ENCODE measurements around the gene GIPC3.
"Not testable (repeated sequence)": the region's sequence is repeated elsewhere in the genome, so short reads cannot be mapped to it uniquely, and the experiment has no call there.

The GIPC3 gene

GRCh38 chr19:3576696-3577443 lies 8.4 kb upstream of the GIPC3 start:
- DNase-seq: peak; percentile 82

- DNase-seq: no peak
These were observed 7.4 kb upstream of the GIPC3 start for GRCh38 chr19:3577723-3578344.

- no peak for DNase-seq
These were observed 6.9 kb upstream of the GIPC3 start for GRCh38 chr19:3578390-3578789.

GRCh38 chr19:3580156-3580934 lies 4.9 kb upstream of the GIPC3 start:
- DNase-seq: no peak

GRCh38 chr19:3581792-3582191 lies 3.5 kb upstream of the GIPC3 start:
- DNase-seq: not testable (repeated sequence)

- not testable (repeated sequence) for DNase-seq
These were observed 1.1 kb upstream of the GIPC3 start for GRCh38 chr19:3584036-3584802.

- DNase-seq: no peak
These were observed 899 bp downstream of the GIPC3 start for GRCh38 chr19:3586127-3586626.

DNA sequence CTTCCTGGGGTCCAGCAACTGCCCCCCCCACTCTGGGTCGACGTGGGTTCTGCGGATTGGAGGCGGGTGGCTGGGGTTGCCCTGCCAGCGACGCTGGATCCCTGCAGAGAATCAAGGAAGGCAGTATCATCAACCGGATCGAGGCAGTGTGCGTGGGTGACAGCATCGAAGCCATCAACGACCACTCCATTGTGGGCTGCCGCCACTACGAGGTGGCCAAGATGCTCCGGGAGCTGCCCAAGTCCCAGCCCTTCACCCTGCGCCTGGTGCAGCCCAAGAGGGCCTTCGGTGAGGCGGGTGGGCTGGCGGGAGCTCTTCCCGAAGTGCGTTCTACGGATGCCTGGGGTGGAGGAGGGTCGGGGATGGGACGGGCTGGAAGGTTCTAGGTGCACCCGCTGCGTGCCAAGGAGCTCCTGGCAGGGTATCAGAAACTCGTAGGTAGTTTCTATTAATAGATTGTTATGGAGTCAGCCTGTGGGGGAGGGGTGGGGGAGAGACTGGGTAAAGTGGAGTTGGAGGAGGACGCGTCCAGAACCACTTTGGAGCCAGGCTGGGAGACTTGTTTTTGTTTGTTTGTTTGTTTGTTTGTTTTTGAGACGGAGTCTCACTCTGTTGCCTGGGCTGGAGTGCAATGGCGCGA lies 1.5 kb downstream of the GIPC3 start:
- DNase-seq: no peak

DNA sequence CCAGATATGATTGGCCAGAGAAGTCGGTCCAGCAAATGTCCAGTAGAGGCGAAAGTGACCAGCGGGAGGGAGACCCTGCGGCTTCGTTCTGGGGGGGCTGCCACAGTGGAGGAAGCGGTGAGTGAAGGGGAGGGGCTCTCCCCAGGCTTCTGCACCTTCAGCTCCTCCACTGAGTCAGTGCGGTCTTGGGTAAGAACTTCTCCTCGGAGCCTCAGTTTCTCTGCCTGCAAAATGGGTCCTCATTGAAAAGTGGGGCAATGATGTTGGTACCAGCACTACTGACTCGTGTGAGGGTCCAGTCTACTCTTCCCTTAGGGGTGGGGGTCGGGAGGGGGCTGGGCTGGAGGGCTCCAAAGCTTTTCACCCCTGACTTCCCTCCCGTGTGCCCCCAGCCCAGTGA lies 4.2 kb downstream of the GIPC3 start:
- DNase-seq: no peak

GRCh38 chr19:3589949-3590348 lies 4.7 kb downstream of the GIPC3 start:
- no peak for DNase-seq

GRCh38 chr19:3590991-3591659 lies 5.8 kb downstream of the GIPC3 start:
- DNase-seq: no peak

DNA sequence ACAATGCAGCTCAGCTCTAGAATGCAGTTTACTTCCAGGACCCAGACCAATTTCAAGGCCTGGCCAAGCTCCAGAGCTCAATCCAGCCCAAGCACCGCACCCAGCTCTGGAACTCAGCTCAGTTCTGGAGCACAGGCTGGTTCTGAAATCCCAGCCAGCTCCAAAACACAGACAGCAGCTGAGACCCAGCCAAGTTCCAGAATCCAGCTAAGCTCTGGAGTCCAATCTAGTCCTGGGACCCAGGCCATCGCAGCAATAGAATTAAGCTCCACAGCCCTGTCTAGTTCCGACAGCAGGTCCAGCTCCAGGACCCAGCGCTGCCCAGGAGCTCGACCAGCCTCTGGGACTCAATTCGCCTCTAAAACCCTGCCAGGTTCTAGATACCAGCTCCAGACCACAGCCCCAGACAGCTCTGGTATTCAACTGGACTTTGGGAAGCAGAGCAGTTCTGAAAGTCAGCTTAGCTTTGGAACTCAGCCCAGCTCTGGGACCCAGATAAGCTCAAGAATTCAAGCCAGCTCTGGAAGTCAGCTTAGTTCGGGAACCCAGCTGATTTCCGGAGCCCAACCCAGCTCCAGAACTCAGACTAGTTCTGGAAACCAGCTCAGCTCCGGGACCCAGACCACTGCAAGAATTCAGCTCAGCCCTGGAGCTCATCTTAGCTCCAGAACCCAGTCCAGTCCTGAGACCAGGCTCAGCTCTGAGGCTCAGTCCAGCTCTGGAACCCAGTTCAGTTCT lies 6.8 kb downstream of the GIPC3 start:
- no peak for DNase-seq

- no peak for DNase-seq
These were observed 7.9 kb downstream of the GIPC3 start for GRCh38 chr19:3593156-3593555.

DNA sequence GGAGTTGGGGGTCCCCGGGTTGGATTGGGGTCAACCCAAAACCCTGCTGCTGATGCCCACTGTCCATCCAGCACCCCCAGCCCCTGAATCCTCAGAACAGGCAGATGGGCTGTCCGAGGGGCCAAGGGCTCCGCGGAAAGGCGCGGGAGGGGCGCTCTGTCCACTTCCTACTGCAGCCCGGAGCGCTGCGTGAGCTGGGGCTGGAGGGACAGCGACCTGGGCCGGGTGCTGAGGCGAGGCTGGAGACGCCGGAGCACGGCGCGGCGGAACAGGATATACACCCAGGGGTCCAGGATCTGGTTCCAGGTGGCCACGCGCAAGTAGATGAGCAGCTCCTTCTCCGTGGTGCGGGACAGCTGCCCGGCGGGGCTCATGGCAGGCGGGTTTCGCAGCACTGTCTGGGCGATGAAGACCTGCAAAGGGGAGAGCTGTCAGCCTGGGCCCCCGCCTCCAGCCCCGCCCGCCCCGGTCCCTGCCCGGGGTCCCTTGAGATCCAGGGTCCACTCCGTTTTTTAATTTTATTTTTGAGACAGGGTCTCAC lies 10.3 kb downstream of the GIPC3 start:
- DNase-seq: no peak

- DNase-seq: no peak
These were observed 14.5 kb downstream of the GIPC3 start for GRCh38 chr19:3599776-3600187.

GRCh38 chr19:3601021-3601420 lies 15.7 kb downstream of the GIPC3 start:
- DNase-seq: no peak

DNA sequence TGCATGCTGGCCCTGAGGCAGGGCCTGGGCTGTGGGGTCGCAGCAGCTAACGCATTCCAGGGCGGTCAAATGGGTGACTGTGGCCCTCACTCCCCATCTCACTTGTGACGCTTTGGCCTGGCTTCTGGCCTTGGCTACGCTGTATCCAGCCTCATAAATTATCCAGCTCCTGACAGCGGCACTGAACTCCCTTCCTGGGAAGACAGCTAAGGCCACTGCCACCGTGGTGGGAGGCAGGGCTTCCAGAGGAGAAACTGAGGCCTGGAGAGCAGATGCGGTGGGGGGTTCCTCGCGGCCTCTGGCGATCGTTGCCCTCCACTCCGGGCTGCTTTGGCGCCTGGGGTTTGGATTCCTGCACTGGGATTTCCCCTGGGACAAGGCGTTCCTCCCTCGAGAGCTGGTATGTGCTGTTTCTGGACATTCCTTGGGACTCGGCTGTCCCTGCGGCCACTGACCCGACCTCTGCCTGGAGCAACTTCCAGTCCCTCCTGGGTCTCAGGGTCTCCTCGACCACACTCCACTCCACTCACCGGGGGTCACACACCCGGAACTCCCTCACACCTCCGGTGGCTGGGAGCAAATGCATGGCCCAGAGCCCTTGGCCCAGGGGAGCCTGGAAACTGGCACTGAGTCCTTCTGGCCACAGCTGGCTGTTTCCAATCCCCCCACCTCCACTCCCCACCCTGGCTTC lies 18.0 kb downstream of the GIPC3 start:
- peak; percentile 45 for DNase-seq

GRCh38 chr19:3604227-3604986 lies 19.1 kb downstream of the GIPC3 start:
- no peak for DNase-seq

- DNase-seq: no peak
These were observed 19.7 kb downstream of the GIPC3 start for GRCh38 chr19:3604987-3605343.
